ENCODE results near the gene KCNH3.

The KCNH3 gene

DNA sequence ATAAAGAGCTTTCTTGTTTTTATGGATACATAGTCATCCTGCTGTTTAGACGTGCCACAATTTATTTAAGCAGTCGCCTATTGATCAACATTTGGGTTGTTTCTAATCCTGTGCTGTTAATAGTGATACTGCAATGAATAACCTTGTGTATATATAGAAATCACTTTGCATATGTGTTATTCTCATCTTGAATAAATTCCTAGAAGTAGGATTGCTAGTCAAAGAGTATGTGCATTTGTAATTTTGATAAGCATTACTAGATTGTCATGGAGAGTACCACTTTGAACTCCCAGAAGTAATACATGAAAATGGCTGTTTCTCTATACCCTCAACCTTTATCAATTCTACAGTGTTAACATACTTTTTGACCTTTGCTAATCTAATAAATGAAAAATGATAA is 44.9 kb upstream of the KCNH3 start:
- TF ChIP-seq, protein P1, sequence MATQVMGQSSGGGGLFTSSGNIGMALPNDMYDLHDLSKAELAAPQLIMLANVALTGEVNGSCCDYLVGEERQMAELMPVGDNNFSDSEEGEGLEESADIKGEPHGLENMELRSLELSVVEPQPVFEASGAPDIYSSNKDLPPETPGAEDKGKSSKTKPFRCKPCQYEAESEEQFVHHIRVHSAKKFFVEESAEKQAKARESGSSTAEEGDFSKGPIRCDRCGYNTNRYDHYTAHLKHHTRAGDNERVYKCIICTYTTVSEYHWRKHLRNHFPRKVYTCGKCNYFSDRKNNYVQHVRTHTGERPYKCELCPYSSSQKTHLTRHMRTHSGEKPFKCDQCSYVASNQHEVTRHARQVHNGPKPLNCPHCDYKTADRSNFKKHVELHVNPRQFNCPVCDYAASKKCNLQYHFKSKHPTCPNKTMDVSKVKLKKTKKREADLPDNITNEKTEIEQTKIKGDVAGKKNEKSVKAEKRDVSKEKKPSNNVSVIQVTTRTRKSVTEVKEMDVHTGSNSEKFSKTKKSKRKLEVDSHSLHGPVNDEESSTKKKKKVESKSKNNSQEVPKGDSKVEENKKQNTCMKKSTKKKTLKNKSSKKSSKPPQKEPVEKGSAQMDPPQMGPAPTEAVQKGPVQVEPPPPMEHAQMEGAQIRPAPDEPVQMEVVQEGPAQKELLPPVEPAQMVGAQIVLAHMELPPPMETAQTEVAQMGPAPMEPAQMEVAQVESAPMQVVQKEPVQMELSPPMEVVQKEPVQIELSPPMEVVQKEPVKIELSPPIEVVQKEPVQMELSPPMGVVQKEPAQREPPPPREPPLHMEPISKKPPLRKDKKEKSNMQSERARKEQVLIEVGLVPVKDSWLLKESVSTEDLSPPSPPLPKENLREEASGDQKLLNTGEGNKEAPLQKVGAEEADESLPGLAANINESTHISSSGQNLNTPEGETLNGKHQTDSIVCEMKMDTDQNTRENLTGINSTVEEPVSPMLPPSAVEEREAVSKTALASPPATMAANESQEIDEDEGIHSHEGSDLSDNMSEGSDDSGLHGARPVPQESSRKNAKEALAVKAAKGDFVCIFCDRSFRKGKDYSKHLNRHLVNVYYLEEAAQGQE (IDR thresholded peaks at IDR 0.05; ENCODE audit: insufficient read depth in 1 of 2, low read depth in 2 of 2, low read length in 2 of 2) = no peak
- no peak for TF ChIP-seq FOXP2 (optimal IDR thresholded peaks at IDR 0.05; ENCODE audit: borderline replicate concordance, extremely low read depth, extremely low read length, insufficient read depth)

DNA sequence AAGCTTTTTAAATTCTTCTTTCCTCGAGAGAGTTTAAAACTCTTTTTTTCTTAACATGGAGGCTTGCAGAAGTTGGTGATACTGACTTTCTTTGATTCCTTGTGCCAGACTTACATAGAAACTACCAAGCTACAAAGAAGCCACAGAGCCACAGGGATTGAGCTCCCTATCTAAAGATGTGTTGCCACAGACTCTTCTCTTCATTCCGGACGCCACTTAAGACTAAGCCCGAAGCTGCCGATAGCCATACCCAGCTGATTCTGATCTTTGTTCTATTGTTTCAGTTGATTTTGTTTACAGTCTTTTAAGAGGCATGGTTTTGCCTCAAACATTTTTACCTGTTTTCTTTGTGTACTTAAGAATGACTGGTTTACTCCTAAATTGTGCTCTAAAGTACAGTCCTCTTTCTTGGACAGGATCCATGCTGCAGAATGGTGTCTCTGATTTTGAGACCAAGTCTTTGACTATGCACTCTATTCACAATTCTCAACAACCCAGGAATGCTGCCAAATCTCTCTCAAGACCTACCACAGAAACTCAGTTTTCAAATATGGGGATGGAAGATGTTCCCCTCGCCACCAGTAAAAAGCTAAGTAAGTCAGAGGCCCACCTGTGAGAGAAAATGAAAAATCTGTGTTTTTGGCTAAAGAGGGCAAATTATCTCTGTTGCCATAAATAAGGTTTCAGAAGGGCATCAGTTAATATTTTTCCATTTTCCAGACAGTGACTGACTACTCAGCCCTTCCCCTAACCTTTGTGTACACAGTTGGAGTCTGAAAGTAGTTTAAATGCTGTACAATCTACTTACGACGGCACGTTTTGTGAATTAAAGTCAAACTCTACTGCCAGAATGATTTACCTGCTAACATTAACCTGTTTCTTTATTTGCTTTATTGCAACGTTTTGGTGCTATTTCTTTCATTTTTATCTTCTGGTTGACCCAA is 42.1 kb upstream of the KCNH3 start:
- TF ChIP-seq FOXP2 (optimal IDR thresholded peaks at IDR 0.05; ENCODE audit: borderline replicate concordance, extremely low read depth, extremely low read length, insufficient read depth) = no peak
- TF ChIP-seq, protein P1 (IDR thresholded peaks at IDR 0.05; ENCODE audit: insufficient read depth in 1 of 2, low read depth in 2 of 2, low read length in 2 of 2) = no peak
- TF ChIP-seq SIN3A (IDR thresholded peaks at IDR 0.05; ENCODE audit: borderline replicate concordance, insufficient read depth, low read length) = no peak
- TF ChIP-seq POLR2AphosphoS5 (IDR thresholded peaks at IDR 0.05; ENCODE audit: low read depth, low read length) = no peak
- TF ChIP-seq TAF1 (IDR thresholded peaks at IDR 0.05; ENCODE audit: borderline replicate concordance, insufficient read depth, low read length) = no peak

DNA sequence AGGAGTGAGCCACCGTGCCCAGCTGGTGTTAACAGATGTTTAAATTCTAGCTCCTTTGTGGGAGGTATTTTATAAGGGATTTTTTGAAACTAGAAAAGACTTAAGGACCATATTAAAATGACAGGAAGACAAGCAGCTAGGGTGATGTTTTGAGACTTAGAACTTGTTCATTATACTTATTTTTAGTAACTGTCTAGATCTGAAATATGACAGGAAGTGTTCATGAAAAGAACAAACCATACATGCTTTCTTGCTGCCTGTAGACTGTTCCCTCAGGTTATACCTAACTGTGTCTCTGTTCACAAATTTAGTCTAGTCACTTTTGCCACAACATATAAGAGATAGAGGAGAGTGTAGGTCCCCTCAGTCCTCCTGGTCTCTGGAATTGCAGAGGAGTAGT is 36.9 kb upstream of the KCNH3 start:
- TF ChIP-seq POLR2AphosphoS5 (IDR thresholded peaks at IDR 0.05; ENCODE audit: low read depth, low read length) (no peak), FOXP2 (optimal IDR thresholded peaks at IDR 0.05; ENCODE audit: borderline replicate concordance, extremely low read depth, extremely low read length, insufficient read depth) (no peak), SIN3A (IDR thresholded peaks at IDR 0.05; ENCODE audit: borderline replicate concordance, insufficient read depth, low read length) (no peak), TAF1 (IDR thresholded peaks at IDR 0.05; ENCODE audit: borderline replicate concordance, insufficient read depth, low read length) (no peak)
- TF ChIP-seq, protein P1 (IDR thresholded peaks at IDR 0.05; ENCODE audit: insufficient read depth in 1 of 2, low read depth in 2 of 2, low read length in 2 of 2) = no peak

DNA sequence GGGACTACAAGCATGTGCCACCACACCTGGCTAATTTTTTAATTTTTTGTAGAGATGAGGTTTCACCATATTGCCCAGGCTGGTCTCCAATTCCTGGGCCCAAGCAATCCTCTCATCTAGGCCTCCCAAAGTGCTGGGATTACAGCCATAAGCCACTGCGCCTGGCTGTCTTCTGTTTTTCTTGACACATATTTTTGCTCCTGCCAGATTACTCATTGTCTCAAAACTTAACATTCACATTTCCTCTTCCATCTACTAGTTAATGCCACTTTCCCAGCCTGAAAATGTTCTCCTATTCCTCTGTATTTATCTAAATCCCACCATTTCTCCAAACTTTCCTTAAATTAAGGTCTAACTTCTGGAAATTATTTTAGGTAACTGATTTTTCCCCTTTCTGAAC is 36.2 kb upstream of the KCNH3 start:
- no peak for TF ChIP-seq TAF1 (IDR thresholded peaks at IDR 0.05; ENCODE audit: borderline replicate concordance, insufficient read depth, low read length)
- TF ChIP-seq, protein P1 (IDR thresholded peaks at IDR 0.05; ENCODE audit: insufficient read depth in 1 of 2, low read depth in 2 of 2, low read length in 2 of 2) = no peak
- TF ChIP-seq FOXP2 (optimal IDR thresholded peaks at IDR 0.05; ENCODE audit: borderline replicate concordance, extremely low read depth, extremely low read length, insufficient read depth) = no peak
- no peak for TF ChIP-seq SIN3A (IDR thresholded peaks at IDR 0.05; ENCODE audit: borderline replicate concordance, insufficient read depth, low read length)
- TF ChIP-seq POLR2AphosphoS5 (IDR thresholded peaks at IDR 0.05; ENCODE audit: low read depth, low read length) = no peak

Data from PFSK-1 (cell line).